GM12878 (cell line): ENCODE results near the gene COL4A3. TPM values are rescaled to one million over a fixed set of nuclear protein-coding genes. Genes with fewer than 3 reads are reported as not detected.

Source experiments
- ATAC-seq: fragments of 200-7000 bp; cut with Tn5 transposase; 3 replicates; pipeline ENCODE4 v1.9.1; 2020; ENCODE audit warnings: mild to moderate bottlenecking, moderate library complexity
- BruUV-seq: library from RNA; stranded (reverse); fragments of 400-500 nt; replicated peaks from 2 replicates; lab custom pipeline; 2021; lab: Mats Ljungman, UMichigan
- CTCF ChIA-PET: fragments of 300-600 bp; sonication (Branson Sonifier 250); formaldehyde crosslinking; extraction: SDS; loops from one replicate; lab custom pipeline; 2021; ENCODE audit warnings: inconsistent platforms; lab: Yijun Ruan, JAX
- POLR2A ChIA-PET: fragments of 350-600 bp; formaldehyde crosslinking; extraction: SDS; loops from one replicate; lab custom pipeline; 2021; ENCODE audit warnings: inconsistent platforms; lab: Charles Lee
- RAD21 ChIA-PET: fragments of 300-600 bp; sonication (Branson Sonifier 250); formaldehyde crosslinking; loops from one replicate; lab custom pipeline; 2023; ENCODE audit warnings: antibody characterized with exemption; ENCODE audit not compliant: unreplicated experiment; lab: Charles Lee
- SMC1A ChIA-PET: fragments of 300-600 bp; sonication (Branson Sonifier 250); formaldehyde crosslinking; loops from one replicate; lab custom pipeline; 2023; ENCODE audit not compliant: unreplicated experiment, uncharacterized antibody; lab: Charles Lee
- DNase-seq: peaks from one replicate; pipeline ENCODE4 v3.0.0-alpha.2; 2011; ENCODE audit warnings: low read depth, low spot score
- FAIRE-seq: peaks from 3 replicates; lab custom pipeline; 2011; peaks lifted over from hg19 to GRCh38; lab: Jason Lieb, UNC
- H2AFZ ChIP-seq: 2 replicates; pipeline ENCODE4 v1.6.0; 2011; ENCODE audit warnings: low read depth, low read length, control low read depth; ENCODE audit not compliant: control insufficient read depth
- H3K27ac ChIP-seq: 2 replicates; pipeline ENCODE4 v1.5.1; 2011; ENCODE audit warnings: control low read depth; ENCODE audit not compliant: control insufficient read depth, insufficient read depth
- H3K27me3 ChIP-seq, 2 experiments: replicated peaks in 1 of 2; 2 replicates each; pipeline versions ENCODE4 v1.6.0 to v1.6.1; 2011; ENCODE audit warnings: low read length in 1 of 2; ENCODE audit not compliant: control insufficient read depth in 2 of 2, insufficient read depth in 2 of 2
- H3K36me3 ChIP-seq, 2 experiments: 2 replicates each; pipeline ENCODE4 v1.5.1; 2011; ENCODE audit warnings: low read length in 1 of 2; ENCODE audit not compliant: control insufficient read depth in 2 of 2, insufficient read depth in 2 of 2
- H3K4me1 ChIP-seq: 2 replicates; pipeline ENCODE4 v1.6.1; 2011; ENCODE audit warnings: mild to moderate bottlenecking, low read length, moderate library complexity, mixed read lengths; ENCODE audit not compliant: control insufficient read depth, insufficient read depth
- H3K4me2 ChIP-seq: 2 replicates; pipeline ENCODE4 v1.6.0; 2011; ENCODE audit warnings: control low read depth; ENCODE audit not compliant: control insufficient read depth, insufficient read depth
- H3K4me3 ChIP-seq: fragments of 200-600 bp; sonication (generic); 2 replicates; pipeline ENCODE4 v1.5.1; 2016
- H3K79me2 ChIP-seq: 2 replicates; pipeline ENCODE4 v1.6.0; 2011; ENCODE audit warnings: low read length; ENCODE audit not compliant: control insufficient read depth, insufficient read depth
- H3K9ac ChIP-seq: 2 replicates; pipeline ENCODE4 v1.8.0; 2011; ENCODE audit warnings: low read length, control low read depth, mixed read lengths; ENCODE audit not compliant: control insufficient read depth, insufficient read depth
- H3K9me3 ChIP-seq: replicated peaks from 3 replicates; pipeline ENCODE4 v1.5.1; 2011; ENCODE audit warnings: mild to moderate bottlenecking, low read length; ENCODE audit not compliant: control insufficient read depth, insufficient read depth
- H4K20me1 ChIP-seq: 2 replicates; pipeline ENCODE4 v1.6.0; 2011; ENCODE audit not compliant: control insufficient read depth, insufficient read depth
- CBFB ChIP-seq: IDR thresholded peaks from 2 replicates; pipeline ENCODE4 v1.6.1; 2016; ENCODE audit warnings: antibody characterized with exemption, low read depth
- EED ChIP-seq: sonication (generic); IDR thresholded peaks from 2 replicates; pipeline ENCODE4 v1.6.1; 2016; ENCODE audit warnings: antibody characterized with exemption, low read depth
- HCFC1 ChIP-seq: fragments of 150-350 bp; IDR thresholded peaks from 2 replicates; pipeline ENCODE4 v1.6.1; 2014; ENCODE audit warnings: low read length
- HDAC2 ChIP-seq: fragments of 200-600 bp; sonication (generic); IDR thresholded peaks from 2 replicates; pipeline ENCODE4 v1.6.1; 2017
- IKZF1 ChIP-seq: fragments of 450-650 bp; conservative IDR thresholded peaks from 2 replicates; pipeline ENCODE4 v1.6.1; 2017; ENCODE audit warnings: antibody characterized with exemption, mild to moderate bottlenecking
- KAT2A ChIP-seq: conservative IDR thresholded peaks from 2 replicates; pipeline ENCODE4 v1.6.1; 2011; ENCODE audit warnings: low read depth, low read length; ENCODE audit not compliant: control insufficient read depth
- MEF2B ChIP-seq: fragments of 450-650 bp; IDR thresholded peaks from 2 replicates; pipeline ENCODE4 v1.6.1; 2018; ENCODE audit warnings: mild to moderate bottlenecking, moderate library complexity; ENCODE audit not compliant: partially characterized antibody, poor library complexity, severe bottlenecking
- MXI1 ChIP-seq: fragments of 150-350 bp; IDR thresholded peaks from 2 replicates; pipeline ENCODE4 v1.6.1; 2011; ENCODE audit warnings: low read depth, mild to moderate bottlenecking, inconsistent platforms, low read length, improper control_type of control experiment
- SMAD5 ChIP-seq: IDR thresholded peaks from 2 replicates; pipeline ENCODE4 v1.6.1; 2016; ENCODE audit warnings: antibody characterized with exemption, low read depth
- SMC3 ChIP-seq: IDR thresholded peaks from 2 replicates; pipeline ENCODE4 v1.6.1; 2011; ENCODE audit warnings: low read length, improper control_type of control experiment, borderline replicate concordance
- WGBS: methylation state at CpG from one replicate; pipeline ENCODE4 v1.1.6; 2016; ENCODE audit warnings: low lambda C conversion rate; ENCODE audit not compliant: insufficient replicate concordance, insufficient coverage; ENCODE audit errors: missing lambda C conversion rate; 5-methylcytosine and 5-hydroxymethylcytosine counted together
- in situ Hi-C: fragments of 300-500 bp; cut with MboI; formaldehyde crosslinking; loops from 9 replicates; pipeline ENCODE4 v1.14.3; 2018; ENCODE audit warnings: mixed read lengths
- intact Hi-C: fragments of 100-400 bp; cut with micrococcal nuclease; formaldehyde crosslinking; loops from one replicate; pipeline ENCODE4 v1.14.2; 2022; ENCODE audit not compliant: unreplicated experiment
- polyA plus RNA-seq, 11 experiments: library from polyadenylated mRNA; depleted of rRNA in 4 of 11; unstranded in 6 of 11; stranded (reverse) in 5 of 11; fragments of >200 nt; fragmentation: Nextera tagmentation in 4 of 11; fragmentation: Illumina TruSeq in 1 of 11; extraction: Ambion mirVana in 4 of 11; extraction: Trizol in 1 of 11; gene quantifications; 1 replicate in 1 of 11; 2 replicates in 10 of 11; pipeline versions ENCODE4 v1.2.1 to v1.2.3, GENCODE V29; 2011 to 2016; ENCODE audit warnings: inconsistent platforms in 2 of 11, missing spikeins in 2 of 11, low read depth in 1 of 11
- total RNA-seq, 4 experiments: library from RNA; depleted of rRNA in 3 of 4; stranded (reverse); fragments of >200 nt in 3 of 4; fragmentation: Illumina TruSeq in 1 of 4; extraction: Trizol in 1 of 4; gene quantifications; 2 replicates each; pipeline versions ENCODE4 v1.2.1 to v1.2.3, GENCODE V29; 2013 to 2021
- TF ChIP-seq, protein P1 (sequence below): IDR thresholded peaks from 2 replicates; pipeline ENCODE4 v1.6.1; 2011; ENCODE audit warnings: low read depth, mild to moderate bottlenecking, low read length, moderate library complexity, borderline replicate concordance; ENCODE audit errors: extremely low read depth
- TF ChIP-seq, protein P2 (sequence below): IDR thresholded peaks from 2 replicates; pipeline ENCODE4 v1.6.1; 2011; ENCODE audit warnings: low read depth, low read length, improper control_type of control experiment, borderline replicate concordance
- TF ChIP-seq, protein P3 (sequence below): IDR thresholded peaks from 2 replicates; pipeline ENCODE4 v1.6.1; 2011; ENCODE audit warnings: mild to moderate bottlenecking, low read depth, low read length, moderate library complexity; ENCODE audit not compliant: insufficient replicate concordance
- TF ChIP-seq, protein P4 (sequence below): IDR thresholded peaks from 2 replicates; pipeline ENCODE4 v1.6.1; 2011; ENCODE audit warnings: borderline replicate concordance, low read depth, mild to moderate bottlenecking, moderate library complexity, low read length; ENCODE audit not compliant: insufficient read depth, poor library complexity, severe bottlenecking
- TF ChIP-seq, protein P5 (sequence below): fragments of 450-650 bp; formaldehyde crosslinking; IDR thresholded peaks from 2 replicates; pipeline ENCODE4 v1.4.0; 2022; ENCODE audit warnings: mild to moderate bottlenecking, moderate library complexity
- TF ChIP-seq, protein P6 (sequence below): IDR thresholded peaks from 2 replicates; pipeline ENCODE4 v1.6.1; 2012; ENCODE audit warnings: low read depth, low read length, improper control_type of control experiment

The COL4A3 gene
- total and polyA plus RNA-seq, 10 of the 15 experiments (the other 5 are each of a cell fraction or from before 2014, with no cell fraction given), result 0.34 to 10.5 (median 3.8) TPM

DNA sequence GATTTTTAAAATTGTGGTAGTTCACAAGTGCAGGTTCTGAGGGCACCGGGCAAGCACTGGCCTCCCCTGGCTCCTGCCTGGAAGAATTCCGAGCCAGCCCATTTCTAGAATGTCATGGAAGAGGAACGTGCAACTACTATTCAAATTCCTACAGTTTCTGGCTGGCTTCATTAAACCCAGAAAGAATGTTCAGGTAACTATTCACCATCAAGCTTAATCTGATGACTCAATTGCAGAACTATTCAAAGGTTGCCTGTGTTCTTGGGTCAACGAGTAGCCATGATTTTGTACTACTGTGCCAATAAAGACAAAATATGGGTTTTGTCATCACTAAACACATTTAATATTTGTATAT is 146.3 kb downstream of the COL4A3 start:
- SMC1A ChIA-PET, result interaction anchor here (0.6 kb wide), 1 partner anchor 178 kb away, joined by 3 read pairs; no protein-coding TSS in a partner anchor
- no peaks in the 10 kb centered on the region for H4K20me1 ChIP-seq
- no peaks in the 10 kb centered on the region for H3K36me3 ChIP-seq
- no peak overlapping the region for H3K27ac ChIP-seq
- CTCF ChIA-PET, result no interaction called here
- in situ Hi-C loops (no loop called here), intact Hi-C loops (no loop called here)
- H3K79me2 ChIP-seq, result no peaks in the 10 kb centered on the region
- no peaks in the 10 kb centered on the region for H3K9me3 ChIP-seq
- H3K27me3 ChIP-seq, result no peaks in the 10 kb centered on the region
- ATAC-seq (no peak), FAIRE-seq (no peak), DNase-seq (no peak)
- POLR2A ChIA-PET, result no interaction called here
- BruUV-seq, result no TSS peak
- no peak overlapping the region for H3K4me3 ChIP-seq
- no peak overlapping the region for H3K9ac ChIP-seq
- WGBS, result 96% methylated on average over 4 of the region's 4 CpGs
- H3K4me1 ChIP-seq, result peaks cover 9% of the 10 kb centered on the region; the same call in 1 of the 2 replicates
- RAD21 ChIA-PET, result no interaction called here
- no peak overlapping the region for H2AFZ ChIP-seq
- TF ChIP-seq HCFC1 (no peak), SMAD5 (no peak), MXI1 (no peak), EED (no peak), IKZF1 (no peak), CBFB (no peak), MEF2B (no peak), HDAC2 (no peak), KAT2A (no peak), SMC3 (no peak)
- TF ChIP-seq, protein P1, sequence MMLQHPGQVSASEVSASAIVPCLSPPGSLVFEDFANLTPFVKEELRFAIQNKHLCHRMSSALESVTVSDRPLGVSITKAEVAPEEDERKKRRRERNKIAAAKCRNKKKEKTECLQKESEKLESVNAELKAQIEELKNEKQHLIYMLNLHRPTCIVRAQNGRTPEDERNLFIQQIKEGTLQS, result no peak
- TF ChIP-seq, protein P2, sequence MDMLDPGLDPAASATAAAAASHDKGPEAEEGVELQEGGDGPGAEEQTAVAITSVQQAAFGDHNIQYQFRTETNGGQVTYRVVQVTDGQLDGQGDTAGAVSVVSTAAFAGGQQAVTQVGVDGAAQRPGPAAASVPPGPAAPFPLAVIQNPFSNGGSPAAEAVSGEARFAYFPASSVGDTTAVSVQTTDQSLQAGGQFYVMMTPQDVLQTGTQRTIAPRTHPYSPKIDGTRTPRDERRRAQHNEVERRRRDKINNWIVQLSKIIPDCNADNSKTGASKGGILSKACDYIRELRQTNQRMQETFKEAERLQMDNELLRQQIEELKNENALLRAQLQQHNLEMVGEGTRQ, result no peak
- TF ChIP-seq, protein P3, sequence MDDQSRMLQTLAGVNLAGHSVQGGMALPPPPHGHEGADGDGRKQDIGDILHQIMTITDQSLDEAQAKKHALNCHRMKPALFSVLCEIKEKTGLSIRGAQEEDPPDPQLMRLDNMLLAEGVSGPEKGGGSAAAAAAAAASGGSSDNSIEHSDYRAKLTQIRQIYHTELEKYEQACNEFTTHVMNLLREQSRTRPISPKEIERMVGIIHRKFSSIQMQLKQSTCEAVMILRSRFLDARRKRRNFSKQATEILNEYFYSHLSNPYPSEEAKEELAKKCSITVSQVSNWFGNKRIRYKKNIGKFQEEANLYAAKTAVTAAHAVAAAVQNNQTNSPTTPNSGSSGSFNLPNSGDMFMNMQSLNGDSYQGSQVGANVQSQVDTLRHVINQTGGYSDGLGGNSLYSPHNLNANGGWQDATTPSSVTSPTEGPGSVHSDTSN, result no peak
- TF ChIP-seq, protein P4, sequence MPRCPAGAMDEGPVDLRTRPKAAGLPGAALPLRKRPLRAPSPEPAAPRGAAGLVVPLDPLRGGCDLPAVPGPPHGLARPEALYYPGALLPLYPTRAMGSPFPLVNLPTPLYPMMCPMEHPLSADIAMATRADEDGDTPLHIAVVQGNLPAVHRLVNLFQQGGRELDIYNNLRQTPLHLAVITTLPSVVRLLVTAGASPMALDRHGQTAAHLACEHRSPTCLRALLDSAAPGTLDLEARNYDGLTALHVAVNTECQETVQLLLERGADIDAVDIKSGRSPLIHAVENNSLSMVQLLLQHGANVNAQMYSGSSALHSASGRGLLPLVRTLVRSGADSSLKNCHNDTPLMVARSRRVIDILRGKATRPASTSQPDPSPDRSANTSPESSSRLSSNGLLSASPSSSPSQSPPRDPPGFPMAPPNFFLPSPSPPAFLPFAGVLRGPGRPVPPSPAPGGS, result no peak
- TF ChIP-seq, protein P5, sequence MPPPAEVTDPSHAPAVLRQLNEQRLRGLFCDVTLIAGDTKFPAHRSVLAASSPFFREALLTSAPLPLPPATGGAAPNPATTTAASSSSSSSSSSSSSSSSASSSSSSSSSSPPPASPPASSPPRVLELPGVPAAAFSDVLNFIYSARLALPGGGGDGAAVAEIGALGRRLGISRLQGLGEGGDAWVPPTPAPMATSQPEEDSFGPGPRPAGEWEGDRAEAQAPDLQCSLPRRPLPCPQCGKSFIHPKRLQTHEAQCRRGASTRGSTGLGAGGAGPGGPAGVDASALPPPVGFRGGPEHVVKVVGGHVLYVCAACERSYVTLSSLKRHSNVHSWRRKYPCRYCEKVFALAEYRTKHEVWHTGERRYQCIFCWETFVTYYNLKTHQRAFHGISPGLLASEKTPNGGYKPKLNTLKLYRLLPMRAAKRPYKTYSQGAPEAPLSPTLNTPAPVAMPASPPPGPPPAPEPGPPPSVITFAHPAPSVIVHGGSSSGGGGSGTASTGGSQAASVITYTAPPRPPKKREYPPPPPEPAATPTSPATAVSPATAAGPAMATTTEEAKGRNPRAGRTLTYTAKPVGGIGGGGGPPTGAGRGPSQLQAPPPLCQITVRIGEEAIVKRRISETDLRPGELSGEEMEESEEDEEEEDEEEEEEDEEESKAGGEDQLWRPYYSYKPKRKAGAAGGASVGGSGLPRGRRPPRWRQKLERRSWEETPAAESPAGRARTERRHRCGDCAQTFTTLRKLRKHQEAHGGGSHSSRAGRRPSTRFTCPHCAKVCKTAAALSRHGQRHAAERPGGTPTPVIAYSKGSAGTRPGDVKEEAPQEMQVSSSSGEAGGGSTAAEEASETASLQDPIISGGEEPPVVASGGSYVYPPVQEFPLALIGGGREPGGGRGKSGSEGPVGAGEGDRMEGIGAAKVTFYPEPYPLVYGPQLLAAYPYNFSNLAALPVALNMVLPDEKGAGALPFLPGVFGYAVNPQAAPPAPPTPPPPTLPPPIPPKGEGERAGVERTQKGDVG (CRISPR knock-in tag), result no peak
- TF ChIP-seq, protein P6, sequence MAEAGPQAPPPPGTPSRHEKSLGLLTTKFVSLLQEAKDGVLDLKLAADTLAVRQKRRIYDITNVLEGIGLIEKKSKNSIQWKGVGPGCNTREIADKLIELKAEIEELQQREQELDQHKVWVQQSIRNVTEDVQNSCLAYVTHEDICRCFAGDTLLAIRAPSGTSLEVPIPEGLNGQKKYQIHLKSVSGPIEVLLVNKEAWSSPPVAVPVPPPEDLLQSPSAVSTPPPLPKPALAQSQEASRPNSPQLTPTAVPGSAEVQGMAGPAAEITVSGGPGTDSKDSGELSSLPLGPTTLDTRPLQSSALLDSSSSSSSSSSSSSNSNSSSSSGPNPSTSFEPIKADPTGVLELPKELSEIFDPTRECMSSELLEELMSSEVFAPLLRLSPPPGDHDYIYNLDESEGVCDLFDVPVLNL, result no peak
- no peak overlapping the region for H3K4me2 ChIP-seq
